Lung microvascular endothelial cell (primary cell): ENCODE measurements around the gene VHLL. TPM values are rescaled to one million over a fixed set of nuclear protein-coding genes. Genes with fewer than 3 reads are reported as not detected.

Source experiments
- DNase-seq, 2 donors: peaks; one replicate each; pipeline versions ENCODE4 v3.0.0 to v3.0.0-alpha.2; 2010; ENCODE audit warnings: low read depth in 2 of 2
- total RNA-seq: library from RNA; depleted of rRNA; stranded (reverse); fragments of >200 nt; gene quantifications from 2 replicates; pipeline ENCODE4 v1.2.1, GENCODE V29; 2014

VHLL gene
- total RNA-seq, 1 donor from 2014 or later: 0.20 TPM

GRCh38 chr1:156291226-156292061, 7.7 kb downstream of the VHLL start:
- peak; percentile 80 to 81 for DNase-seq

GRCh38 chr1:156289857-156290256, 9.2 kb downstream of the VHLL start:
- no peak for DNase-seq

GRCh38 chr1:156286061-156286460, 13.0 kb downstream of the VHLL start:
- no peak for DNase-seq

- no peak for DNase-seq
These were observed 13.7 kb downstream of the VHLL start for GRCh38 chr1:156285437-156285836.

GRCh38 chr1:156284757-156285156, 14.3 kb downstream of the VHLL start:
- DNase-seq: no peak

GRCh38 chr1:156284112-156284511, 15.0 kb downstream of the VHLL start, which contains the start of gene TMEM79:
Gene TMEM79 (plus strand): TSS chr1:156284325. CDS start chr1:156285227, 902 bp downstream.
- no peak for DNase-seq

GRCh38 chr1:156283521-156283920, 15.6 kb downstream of the VHLL start:
- no peak for DNase-seq

GRCh38 chr1:156282479-156283222, 16.5 kb downstream of the VHLL start, which contains the start of gene SMG5:
Gene SMG5 (minus strand): TSS chr1:156282825. CDS start chr1:156282680, 145 bp downstream.
- peak; percentile 99 for DNase-seq

GRCh38 chr1:156281693-156282478, 17.2 kb downstream of the VHLL start:
- peak; percentile 29 to 49 for DNase-seq

GRCh38 chr1:156281281-156281680, 17.8 kb downstream of the VHLL start:
- peak; percentile 33 to 36 for DNase-seq

- no peak for DNase-seq
These were observed 19.3 kb downstream of the VHLL start for GRCh38 chr1:156279837-156280236.

- DNase-seq: no peak
These were observed 22.1 kb downstream of the VHLL start for GRCh38 chr1:156276966-156277381.

- DNase-seq: no peak
These were observed 22.6 kb downstream of the VHLL start for GRCh38 chr1:156276532-156276931.

- no peak for DNase-seq
These were observed 28.8 kb downstream of the VHLL start for GRCh38 chr1:156270314-156270713.

GRCh38 chr1:156268336-156268735, 30.8 kb downstream of the VHLL start:
- DNase-seq: peak in 1 of 2 donors; percentile 42

- no peak for DNase-seq
These were observed 33.1 kb downstream of the VHLL start for GRCh38 chr1:156266051-156266450.

GRCh38 chr1:156263288-156263655, 35.8 kb downstream of the VHLL start:
- no peak for DNase-seq

- peak in 1 of 2 donors; percentile 39 for DNase-seq
These were observed 36.4 kb downstream of the VHLL start for GRCh38 chr1:156262461-156263287.

- DNase-seq: no peak
These were observed 38.2 kb downstream of the VHLL start for GRCh38 chr1:156260896-156261295.

GRCh38 chr1:156259805-156260204, 39.3 kb downstream of the VHLL start:
- peak; percentile 28 to 34 for DNase-seq

GRCh38 chr1:156258859-156259258, 40.2 kb downstream of the VHLL start:
- DNase-seq: no peak
